SU-DHL-6 (cell line): ENCODE measurements around the gene ANO6.

Source experiments
- EZH2phosphoT487 ChIP-seq: fragments of 200-600 bp; sonication (generic), shearing (Covaris generic); conservative IDR thresholded peaks from 2 replicates; pipeline ENCODE4 v1.6.1; 2018; ENCODE audit warnings: mild to moderate bottlenecking, antibody characterized with exemption, low read length, moderate library complexity, mixed read lengths
- TF ChIP-seq, protein P1 (sequence below): fragments of 200-600 bp; sonication (generic); IDR thresholded peaks from one replicate; pipeline ENCODE4 v1.5.1; 2017; ENCODE audit warnings: antibody characterized with exemption, mild to moderate bottlenecking, low read length, moderate library complexity; ENCODE audit not compliant: insufficient read depth, poor library complexity, severe bottlenecking

GRCh38 chr12:45231515-45232145 is 15.7 kb downstream of the ANO6 start:
- TF ChIP-seq, protein P1, sequence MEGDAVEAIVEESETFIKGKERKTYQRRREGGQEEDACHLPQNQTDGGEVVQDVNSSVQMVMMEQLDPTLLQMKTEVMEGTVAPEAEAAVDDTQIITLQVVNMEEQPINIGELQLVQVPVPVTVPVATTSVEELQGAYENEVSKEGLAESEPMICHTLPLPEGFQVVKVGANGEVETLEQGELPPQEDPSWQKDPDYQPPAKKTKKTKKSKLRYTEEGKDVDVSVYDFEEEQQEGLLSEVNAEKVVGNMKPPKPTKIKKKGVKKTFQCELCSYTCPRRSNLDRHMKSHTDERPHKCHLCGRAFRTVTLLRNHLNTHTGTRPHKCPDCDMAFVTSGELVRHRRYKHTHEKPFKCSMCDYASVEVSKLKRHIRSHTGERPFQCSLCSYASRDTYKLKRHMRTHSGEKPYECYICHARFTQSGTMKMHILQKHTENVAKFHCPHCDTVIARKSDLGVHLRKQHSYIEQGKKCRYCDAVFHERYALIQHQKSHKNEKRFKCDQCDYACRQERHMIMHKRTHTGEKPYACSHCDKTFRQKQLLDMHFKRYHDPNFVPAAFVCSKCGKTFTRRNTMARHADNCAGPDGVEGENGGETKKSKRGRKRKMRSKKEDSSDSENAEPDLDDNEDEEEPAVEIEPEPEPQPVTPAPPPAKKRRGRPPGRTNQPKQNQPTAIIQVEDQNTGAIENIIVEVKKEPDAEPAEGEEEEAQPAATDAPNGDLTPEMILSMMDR: no peak
- no peak for TF ChIP-seq EZH2phosphoT487
